ENCODE data around the gene UFSP2. TPM values are rescaled to one million over a fixed set of nuclear protein-coding genes. Genes with fewer than 3 reads are reported as not detected.

UFSP2 gene
- total and polyA plus RNA-seq, 2 experiments from 2014 or later = 29.0 to 53.0 TPM

DNA sequence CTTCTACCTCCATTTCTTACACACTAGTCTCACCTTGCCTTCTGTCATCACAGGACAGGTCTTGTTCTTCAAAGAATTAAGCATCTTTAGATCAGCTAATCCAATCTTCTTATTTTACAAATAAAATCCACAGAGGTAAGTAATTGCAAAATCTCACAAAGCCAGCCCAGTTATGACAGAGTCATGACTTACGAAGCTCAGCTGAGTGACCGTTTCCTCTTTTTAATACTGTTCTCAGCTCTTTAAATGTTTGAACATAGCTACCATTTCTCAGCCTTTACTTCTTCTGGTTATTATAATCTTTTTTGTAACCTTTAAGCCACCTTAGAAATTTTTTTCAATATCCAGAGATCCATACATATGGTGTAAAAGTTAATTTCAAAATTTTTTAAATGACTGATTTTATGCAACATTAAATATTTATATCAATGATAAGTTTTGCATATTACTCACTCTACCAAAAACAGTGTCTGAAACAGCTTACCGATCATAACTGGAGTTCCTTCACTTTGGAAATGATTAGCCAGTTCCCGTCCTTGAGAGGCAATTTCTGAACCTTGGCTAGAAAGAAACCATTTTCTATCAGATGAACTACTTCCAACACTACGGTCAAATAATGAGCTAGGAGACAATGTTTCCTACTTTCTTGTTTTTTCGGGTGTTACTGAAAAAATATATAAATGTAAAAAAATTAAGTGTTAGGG, 20.3 kb downstream of the UFSP2 start:
- H3K4me2 ChIP-seq = no peak overlapping the region
- no peaks in the 10 kb centered on the region for H4K20me1 ChIP-seq (replicated peaks; ENCODE audit: insufficient read depth)
- no peak overlapping the region for H3K27ac Mint-ChIP-seq
- peaks cover 33% of the 10 kb centered on the region for H3K36me3 Mint-ChIP-seq (ENCODE audit: low read depth)
- no peak overlapping the region for H3K4me3 ChIP-seq
- ATAC-seq (no peak), DNase-seq (ENCODE audit: low spot score) (no peak)
- no peaks in the 10 kb centered on the region for H3K27me3 Mint-ChIP-seq (ENCODE audit: insufficient read depth, low read depth, poor library complexity)
- no peak overlapping the region for H3K4me3 Mint-ChIP-seq
- no peak for TF ChIP-seq POLR2AphosphoS5 (IDR thresholded peaks at IDR 0.05; ENCODE audit: low read depth)
- TF ChIP-seq ZNF114 (CRISPR knock-in tag; IDR thresholded peaks at IDR 0.05) = no peak
- TF ChIP-seq EZH2phosphoT487 (IDR thresholded peaks at IDR 0.05; ENCODE audit: unreplicated experiment) = no peak
- no peak for TF ChIP-seq ZNF331 (CRISPR knock-in tag; IDR thresholded peaks at IDR 0.05; ENCODE audit: low read depth)
- TF ChIP-seq, protein P1, sequence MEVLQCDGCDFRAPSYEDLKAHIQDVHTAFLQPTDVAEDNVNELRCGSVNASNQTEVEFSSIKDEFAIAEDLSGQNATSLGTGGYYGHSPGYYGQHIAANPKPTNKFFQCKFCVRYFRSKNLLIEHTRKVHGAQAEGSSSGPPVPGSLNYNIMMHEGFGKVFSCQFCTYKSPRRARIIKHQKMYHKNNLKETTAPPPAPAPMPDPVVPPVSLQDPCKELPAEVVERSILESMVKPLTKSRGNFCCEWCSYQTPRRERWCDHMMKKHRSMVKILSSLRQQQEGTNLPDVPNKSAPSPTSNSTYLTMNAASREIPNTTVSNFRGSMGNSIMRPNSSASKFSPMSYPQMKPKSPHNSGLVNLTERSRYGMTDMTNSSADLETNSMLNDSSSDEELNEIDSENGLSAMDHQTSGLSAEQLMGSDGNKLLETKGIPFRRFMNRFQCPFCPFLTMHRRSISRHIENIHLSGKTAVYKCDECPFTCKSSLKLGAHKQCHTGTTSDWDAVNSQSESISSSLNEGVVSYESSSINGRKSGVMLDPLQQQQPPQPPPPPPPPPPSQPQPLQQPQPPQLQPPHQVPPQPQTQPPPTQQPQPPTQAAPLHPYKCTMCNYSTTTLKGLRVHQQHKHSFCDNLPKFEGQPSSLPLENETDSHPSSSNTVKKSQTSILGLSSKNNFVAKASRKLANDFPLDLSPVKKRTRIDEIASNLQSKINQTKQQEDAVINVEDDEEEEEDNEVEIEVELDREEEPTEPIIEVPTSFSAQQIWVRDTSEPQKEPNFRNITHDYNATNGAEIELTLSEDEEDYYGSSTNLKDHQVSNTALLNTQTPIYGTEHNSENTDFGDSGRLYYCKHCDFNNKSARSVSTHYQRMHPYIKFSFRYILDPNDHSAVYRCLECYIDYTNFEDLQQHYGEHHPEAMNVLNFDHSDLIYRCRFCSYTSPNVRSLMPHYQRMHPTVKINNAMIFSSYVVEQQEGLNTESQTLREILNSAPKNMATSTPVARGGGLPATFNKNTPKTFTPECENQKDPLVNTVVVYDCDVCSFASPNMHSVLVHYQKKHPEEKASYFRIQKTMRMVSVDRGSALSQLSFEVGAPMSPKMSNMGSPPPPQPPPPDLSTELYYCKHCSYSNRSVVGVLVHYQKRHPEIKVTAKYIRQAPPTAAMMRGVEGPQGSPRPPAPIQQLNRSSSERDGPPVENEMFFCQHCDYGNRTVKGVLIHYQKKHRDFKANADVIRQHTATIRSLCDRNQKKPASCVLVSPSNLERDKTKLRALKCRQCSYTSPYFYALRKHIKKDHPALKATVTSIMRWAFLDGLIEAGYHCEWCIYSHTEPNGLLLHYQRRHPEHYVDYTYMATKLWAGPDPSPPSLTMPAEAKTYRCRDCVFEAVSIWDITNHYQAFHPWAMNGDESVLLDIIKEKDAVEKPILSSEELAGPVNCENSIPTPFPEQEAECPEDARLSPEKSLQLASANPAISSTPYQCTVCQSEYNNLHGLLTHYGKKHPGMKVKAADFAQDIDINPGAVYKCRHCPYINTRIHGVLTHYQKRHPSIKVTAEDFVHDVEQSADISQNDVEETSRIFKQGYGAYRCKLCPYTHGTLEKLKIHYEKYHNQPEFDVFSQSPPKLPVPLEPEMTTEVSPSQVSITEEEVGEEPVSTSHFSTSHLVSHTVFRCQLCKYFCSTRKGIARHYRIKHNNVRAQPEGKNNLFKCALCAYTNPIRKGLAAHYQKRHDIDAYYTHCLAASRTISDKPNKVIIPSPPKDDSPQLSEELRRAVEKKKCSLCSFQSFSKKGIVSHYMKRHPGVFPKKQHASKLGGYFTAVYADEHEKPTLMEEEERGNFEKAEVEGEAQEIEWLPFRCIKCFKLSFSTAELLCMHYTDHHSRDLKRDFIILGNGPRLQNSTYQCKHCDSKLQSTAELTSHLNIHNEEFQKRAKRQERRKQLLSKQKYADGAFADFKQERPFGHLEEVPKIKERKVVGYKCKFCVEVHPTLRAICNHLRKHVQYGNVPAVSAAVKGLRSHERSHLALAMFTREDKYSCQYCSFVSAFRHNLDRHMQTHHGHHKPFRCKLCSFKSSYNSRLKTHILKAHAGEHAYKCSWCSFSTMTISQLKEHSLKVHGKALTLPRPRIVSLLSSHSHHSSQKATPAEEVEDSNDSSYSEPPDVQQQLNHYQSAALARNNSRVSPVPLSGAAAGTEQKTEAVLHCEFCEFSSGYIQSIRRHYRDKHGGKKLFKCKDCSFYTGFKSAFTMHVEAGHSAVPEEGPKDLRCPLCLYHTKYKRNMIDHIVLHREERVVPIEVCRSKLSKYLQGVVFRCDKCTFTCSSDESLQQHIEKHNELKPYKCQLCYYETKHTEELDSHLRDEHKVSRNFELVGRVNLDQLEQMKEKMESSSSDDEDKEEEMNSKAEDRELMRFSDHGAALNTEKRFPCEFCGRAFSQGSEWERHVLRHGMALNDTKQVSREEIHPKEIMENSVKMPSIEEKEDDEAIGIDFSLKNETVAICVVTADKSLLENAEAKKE (CRISPR knock-in tag; IDR thresholded peaks at IDR 0.05) = no peak
- no peaks in the 10 kb centered on the region for H3K4me1 Mint-ChIP-seq
- H3F3A ChIP-seq (replicated peaks; ENCODE audit: low read depth) = no peaks in the 10 kb centered on the region
- no peaks in the 10 kb centered on the region for H3K79me2 ChIP-seq (replicated peaks; ENCODE audit: insufficient read depth)
- no peaks in the 10 kb centered on the region; the same call in 1 of the 2 replicates for H3K36me3 ChIP-seq (ENCODE audit: insufficient read depth)
- H2AFZ ChIP-seq = no peak overlapping the region
- peaks cover 5% of the 10 kb centered on the region; the same call in 1 of the 3 replicates for H3K9me3 Mint-ChIP-seq
- no peak overlapping the region for H3K27ac ChIP-seq (ENCODE audit: low read depth)
- no peaks in the 10 kb centered on the region for H3K27me3 ChIP-seq (ENCODE audit: insufficient read depth)
- H3K4me1 ChIP-seq (ENCODE audit: insufficient read depth) = no peaks in the 10 kb centered on the region
- H3K9me2 ChIP-seq (ENCODE audit: insufficient read depth) = no peaks in the 10 kb centered on the region

- no peak overlapping the region for H3K4me2 ChIP-seq
- Mint-ChIP-seq H3K9me3 (no peaks in the 10 kb centered on the region), H3K36me3 (ENCODE audit: low read depth) (peaks cover 30% of the 10 kb centered on the region), H3K27ac (no peak overlapping the region), H3K27me3 (ENCODE audit: insufficient read depth, low read depth, poor library complexity) (no peaks in the 10 kb centered on the region), H3K4me1 (no peaks in the 10 kb centered on the region), H3K4me3 (no peak overlapping the region)
- H3K4me3 ChIP-seq = no peak overlapping the region
- H2AFZ ChIP-seq = no peak overlapping the region
- no peaks in the 10 kb centered on the region for H3K27me3 ChIP-seq (ENCODE audit: insufficient read depth)
- no peaks in the 10 kb centered on the region for H3K9me2 ChIP-seq (ENCODE audit: insufficient read depth)
- no peaks in the 10 kb centered on the region for H3K4me1 ChIP-seq (ENCODE audit: insufficient read depth)
- H3K79me2 ChIP-seq (replicated peaks; ENCODE audit: insufficient read depth) = no peaks in the 10 kb centered on the region
- DNase-seq (ENCODE audit: low spot score) = no peak
- no peak for ATAC-seq
- H3K36me3 ChIP-seq (ENCODE audit: insufficient read depth) = no peaks in the 10 kb centered on the region; the same call in 1 of the 2 replicates
- H3F3A ChIP-seq (replicated peaks; ENCODE audit: low read depth) = no peaks in the 10 kb centered on the region
- no peaks in the 10 kb centered on the region for H4K20me1 ChIP-seq (replicated peaks; ENCODE audit: insufficient read depth)
- H3K27ac ChIP-seq (ENCODE audit: low read depth) = no peak overlapping the region
- no peak for TF ChIP-seq CREB1 (CRISPR knock-in tag; IDR thresholded peaks at IDR 0.05; ENCODE audit: low read depth)
- TF ChIP-seq EZH2 (IDR thresholded peaks at IDR 0.05; ENCODE audit: low read depth, unreplicated experiment) = no peak
- no peak for TF ChIP-seq NANOG (IDR thresholded peaks at IDR 0.05; ENCODE audit: borderline replicate concordance)
Observed at GRCh38 chr4:185404031-185404430, 21.7 kb downstream of the UFSP2 start.
